PC-3 (cell line): ENCODE data around the gene CLEC17A.

Experiments used
- EZH2 ChIP-seq: fragments of 300-600 bp; sonication (generic); IDR thresholded peaks from one replicate; pipeline ENCODE4 v1.6.1; 2017; ENCODE audit warnings: antibody characterized with exemption, mild to moderate bottlenecking, low read length; ENCODE audit not compliant: unreplicated experiment
- EZH2phosphoT487 ChIP-seq: fragments of 300-600 bp; sonication (generic); IDR thresholded peaks from 2 replicates; pipeline ENCODE4 v1.6.1; 2018; ENCODE audit warnings: mild to moderate bottlenecking, antibody characterized with exemption, low read length, borderline replicate concordance
- TF ChIP-seq, protein P1 (sequence below): fragments of 300-600 bp; sonication (generic); conservative IDR thresholded peaks from 2 replicates; pipeline ENCODE4 v1.5.1; 2017; ENCODE audit warnings: antibody characterized with exemption, low read depth, mild to moderate bottlenecking, low read length

DNA sequence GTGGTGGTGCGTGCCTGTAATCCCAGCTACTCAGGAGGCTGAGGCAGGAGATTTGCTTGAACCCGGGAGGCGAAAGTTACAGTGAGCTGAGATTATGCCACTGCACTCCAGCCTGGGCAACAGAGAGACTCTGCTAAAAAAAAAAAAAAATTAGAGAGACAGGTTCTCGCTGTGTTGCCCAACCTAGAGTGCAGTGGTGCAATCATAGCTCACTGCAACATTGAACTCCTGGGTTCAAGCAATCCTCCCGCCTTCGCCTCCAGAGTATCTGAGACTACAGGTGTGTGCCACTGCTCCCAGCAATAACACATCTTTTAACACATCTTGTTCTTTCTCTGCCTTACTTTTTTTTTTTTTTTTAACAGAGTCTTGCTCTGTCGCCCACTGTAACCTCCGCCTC is 32.7 kb downstream of the CLEC17A start:
- TF ChIP-seq, protein P1, sequence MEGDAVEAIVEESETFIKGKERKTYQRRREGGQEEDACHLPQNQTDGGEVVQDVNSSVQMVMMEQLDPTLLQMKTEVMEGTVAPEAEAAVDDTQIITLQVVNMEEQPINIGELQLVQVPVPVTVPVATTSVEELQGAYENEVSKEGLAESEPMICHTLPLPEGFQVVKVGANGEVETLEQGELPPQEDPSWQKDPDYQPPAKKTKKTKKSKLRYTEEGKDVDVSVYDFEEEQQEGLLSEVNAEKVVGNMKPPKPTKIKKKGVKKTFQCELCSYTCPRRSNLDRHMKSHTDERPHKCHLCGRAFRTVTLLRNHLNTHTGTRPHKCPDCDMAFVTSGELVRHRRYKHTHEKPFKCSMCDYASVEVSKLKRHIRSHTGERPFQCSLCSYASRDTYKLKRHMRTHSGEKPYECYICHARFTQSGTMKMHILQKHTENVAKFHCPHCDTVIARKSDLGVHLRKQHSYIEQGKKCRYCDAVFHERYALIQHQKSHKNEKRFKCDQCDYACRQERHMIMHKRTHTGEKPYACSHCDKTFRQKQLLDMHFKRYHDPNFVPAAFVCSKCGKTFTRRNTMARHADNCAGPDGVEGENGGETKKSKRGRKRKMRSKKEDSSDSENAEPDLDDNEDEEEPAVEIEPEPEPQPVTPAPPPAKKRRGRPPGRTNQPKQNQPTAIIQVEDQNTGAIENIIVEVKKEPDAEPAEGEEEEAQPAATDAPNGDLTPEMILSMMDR: no peak
- TF ChIP-seq EZH2: no peak
- no peak for TF ChIP-seq EZH2phosphoT487
